ENCODE measurements around the gene GDF9. TPM values are rescaled to one million over a fixed set of nuclear protein-coding genes. Genes with fewer than 3 reads are reported as not detected.

GDF9 gene
- polyA plus RNA-seq, 3 donors, result 1.3 to 2.1 (median 1.7) TPM

Other genes starting within 250 kb of the GDF9 start
- not detected for gene IL13, start 208.3 kb downstream of the GDF9 start, polyA plus RNA-seq (ENCODE audit: insufficient read length in 3 of 3)
- gene IL4, start 192.5 kb downstream of the GDF9 start, polyA plus RNA-seq (ENCODE audit: insufficient read length in 3 of 3), result under 1 TPM in 1 of 3 donors, not detected in 2; 0.38 TPM
- gene KIF3A, start 128.9 kb downstream of the GDF9 start, polyA plus RNA-seq (ENCODE audit: insufficient read length in 3 of 3), result 10 to 100 TPM; 20.8 to 24.6 (median 21.3) TPM
- gene CCNI2, start 119.0 kb downstream of the GDF9 start, polyA plus RNA-seq (ENCODE audit: insufficient read length in 3 of 3), result 1 to 10 TPM; 3.0 to 3.8 (median 3.7) TPM
- gene SEPTIN8, start 89.2 kb downstream of the GDF9 start, polyA plus RNA-seq (ENCODE audit: insufficient read length in 3 of 3), result 10 to 100 TPM; 78.6 to 82.1 (median 79.2) TPM
- 1 to 10 TPM; 3.0 to 5.3 (median 4.4) TPM for gene SOWAHA, start 53.2 kb downstream of the GDF9 start, polyA plus RNA-seq (ENCODE audit: insufficient read length in 3 of 3)
- 10 to 100 TPM; 10.8 to 26.7 (median 14.1) TPM for gene SHROOM1, start 35.8 kb downstream of the GDF9 start, polyA plus RNA-seq (ENCODE audit: insufficient read length in 3 of 3)
- 100 to 1,000 TPM; 202 to 236 (median 231) TPM for gene UQCRQ, start 173 bp upstream of the GDF9 start, polyA plus RNA-seq (ENCODE audit: insufficient read length in 3 of 3)
- 1 to 10 TPM; 2.5 to 6.6 (median 5.7) TPM for gene LEAP2, start 7.2 kb upstream of the GDF9 start, polyA plus RNA-seq (ENCODE audit: insufficient read length in 3 of 3)
- gene AFF4, start 97.2 kb upstream of the GDF9 start, polyA plus RNA-seq (ENCODE audit: insufficient read length in 3 of 3), result 10 to 100 TPM; 57.0 to 75.3 (median 69.6) TPM
- 10 to 100 TPM; 28.8 to 36.8 (median 30.5) TPM for gene ZCCHC10, start 160.1 kb upstream of the GDF9 start, polyA plus RNA-seq (ENCODE audit: insufficient read length in 3 of 3)
- gene HSPA4, start 185.5 kb upstream of the GDF9 start, polyA plus RNA-seq (ENCODE audit: insufficient read length in 3 of 3), result 100 to 1,000 TPM; 124 to 153 (median 134) TPM

Data from renal cortex interstitium (tissue), 3 donors.